AG09319 (cell line): ENCODE data around the gene ZNF486.
"Not testable (repeated sequence)": the region's sequence is repeated elsewhere in the genome, so short reads cannot be mapped to it uniquely, and the experiment has no call there.

Experiments used
- DNase-seq: peaks from one replicate; pipeline ENCODE4 v3.0.0-alpha.2; 2010; ENCODE audit warnings: low read depth; ENCODE audit errors: extremely low read depth
- CTCF ChIP-seq: IDR thresholded peaks from 2 replicates; pipeline ENCODE4 v1.5.1; 2011; ENCODE audit warnings: low read depth, mild to moderate bottlenecking, inconsistent platforms, low read length, moderate library complexity

The ZNF486 gene

GRCh38 chr19:20243629-20244028, 76.6 kb downstream of the ZNF486 start:
- TF ChIP-seq CTCF = no peak

GRCh38 chr19:20244356-20244755, 77.3 kb downstream of the ZNF486 start:
- no peak for DNase-seq
- no peak for TF ChIP-seq CTCF

More at GRCh38 chr19:20243629-20244028, 76.6 kb downstream of the ZNF486 start:
- DNase-seq = no peak

- DNase-seq = no peak
- TF ChIP-seq CTCF = no peak
These were observed 78.3 kb downstream of the ZNF486 start for GRCh38 chr19:20245309-20245708.

- TF ChIP-seq CTCF = peak; percentile 7
- no peak for DNase-seq
These were observed 80.1 kb downstream of the ZNF486 start for GRCh38 chr19:20247016-20247683.

GRCh38 chr19:20248258-20248657, 81.2 kb downstream of the ZNF486 start:
- not testable (repeated sequence) for DNase-seq
